KMS-11 (cell line): ENCODE measurements around the gene CPXM1.

ENCODE experiments used
- H2AFZ ChIP-seq: fragments of 200-600 bp; sonication (generic); 2 replicates; pipeline ENCODE4 v1.6.1; 2016; ENCODE audit warnings: antibody characterized with exemption, mixed run types, low read depth
- H3K27ac ChIP-seq: fragments of 200-600 bp; sonication (generic); 2 replicates; pipeline ENCODE4 v1.6.1; 2016; ENCODE audit warnings: mild to moderate bottlenecking, mixed run types
- H3K27me3 ChIP-seq: fragments of 200-600 bp; sonication (generic); 2 replicates; pipeline ENCODE4 v1.6.1; 2017; ENCODE audit warnings: mild to moderate bottlenecking, low read depth, mixed run types, moderate library complexity; ENCODE audit not compliant: insufficient read depth
- H3K36me3 ChIP-seq: fragments of 200-600 bp; sonication (generic); 2 replicates; pipeline ENCODE4 v1.6.1; 2017; ENCODE audit warnings: mild to moderate bottlenecking, mixed run types; ENCODE audit not compliant: insufficient read depth
- H3K4me1 ChIP-seq: fragments of 200-600 bp; sonication (generic); 2 replicates; pipeline ENCODE4 v1.6.1; 2016; ENCODE audit warnings: mild to moderate bottlenecking, low read depth, mixed run types; ENCODE audit not compliant: poor library complexity, severe bottlenecking
- H3K4me2 ChIP-seq: fragments of 200-600 bp; sonication (generic); 2 replicates; pipeline ENCODE4 v1.7.0; 2016; ENCODE audit warnings: mild to moderate bottlenecking, mixed run types
- H3K4me3 ChIP-seq: fragments of 200-600 bp; sonication (generic); IDR thresholded peaks from 2 replicates; pipeline ENCODE4 v1.6.1; 2017; ENCODE audit warnings: low read depth, low read length, mixed read lengths; ENCODE audit not compliant: insufficient read depth
- H3K79me2 ChIP-seq: fragments of 200-600 bp; sonication (generic); 2 replicates; pipeline ENCODE4 v1.6.1; 2016; ENCODE audit warnings: low read depth, mixed run types; ENCODE audit not compliant: insufficient read depth
- H3K9ac ChIP-seq: fragments of 200-600 bp; sonication (generic); 2 replicates; pipeline ENCODE4 v1.6.1; 2016; ENCODE audit warnings: mild to moderate bottlenecking, mixed run types
- H4K20me1 ChIP-seq: fragments of 200-600 bp; sonication (generic); 2 replicates; pipeline ENCODE4 v1.6.1; 2016; ENCODE audit warnings: mild to moderate bottlenecking, mixed run types; ENCODE audit not compliant: insufficient read depth
- CTCF ChIP-seq: fragments of 200-600 bp; sonication (generic); conservative IDR thresholded peaks from 2 replicates; pipeline ENCODE4 v1.6.1; 2017; ENCODE audit warnings: low read depth, mild to moderate bottlenecking, antibody characterized with exemption, low read length, moderate library complexity, mixed read lengths

Gene CPXM1

GRCh38 chr20:2799688-2800520 lies 523 bp downstream of the CPXM1 start:
- no peak for TF ChIP-seq CTCF
- no peak overlapping the region for H3K4me3 ChIP-seq
- H3K9ac ChIP-seq = no peak overlapping the region
- no peaks in the 10 kb centered on the region for H3K27me3 ChIP-seq
- H4K20me1 ChIP-seq = no peaks in the 10 kb centered on the region
- H3K79me2 ChIP-seq = no peaks in the 10 kb centered on the region
- no peak overlapping the region for H3K4me2 ChIP-seq
- no peaks in the 10 kb centered on the region for H3K36me3 ChIP-seq
- H2AFZ ChIP-seq = no peak overlapping the region
- no peaks in the 10 kb centered on the region for H3K4me1 ChIP-seq
- H3K27ac ChIP-seq = no peak overlapping the region

GRCh38 chr20:2799271-2799670 lies 1.2 kb downstream of the CPXM1 start:
- no peaks in the 10 kb centered on the region for H3K4me1 ChIP-seq
- H3K4me2 ChIP-seq = no peak overlapping the region
- no peak overlapping the region for H3K9ac ChIP-seq
- H3K27me3 ChIP-seq = no peaks in the 10 kb centered on the region
- no peak overlapping the region for H3K27ac ChIP-seq
- no peak overlapping the region for H3K4me3 ChIP-seq
- no peak overlapping the region for H2AFZ ChIP-seq
- TF ChIP-seq CTCF = no peak
- no peaks in the 10 kb centered on the region for H3K36me3 ChIP-seq
- no peaks in the 10 kb centered on the region for H4K20me1 ChIP-seq
- no peaks in the 10 kb centered on the region for H3K79me2 ChIP-seq

GRCh38 chr20:2798814-2799213 lies 1.6 kb downstream of the CPXM1 start:
- no peak overlapping the region for H3K4me3 ChIP-seq

GRCh38 chr20:2798095-2798805 lies 2.2 kb downstream of the CPXM1 start:
- Histone ChIP-seq H2AFZ (no peak overlapping the region), H3K4me3 (no peak overlapping the region), H4K20me1 (no peaks in the 10 kb centered on the region), H3K79me2 (no peaks in the 10 kb centered on the region), H3K9ac (no peak overlapping the region), H3K27ac (no peak overlapping the region), H3K36me3 (no peaks in the 10 kb centered on the region), H3K27me3 (no peaks in the 10 kb centered on the region), H3K4me2 (no peak overlapping the region), H3K4me1 (no peaks in the 10 kb centered on the region)
- no peak for TF ChIP-seq CTCF

More at GRCh38 chr20:2798814-2799213, 1.6 kb downstream of the CPXM1 start:
- no peak overlapping the region for H3K9ac ChIP-seq
- H3K79me2 ChIP-seq = no peaks in the 10 kb centered on the region
- TF ChIP-seq CTCF = no peak
- no peaks in the 10 kb centered on the region for H3K4me1 ChIP-seq
- H3K36me3 ChIP-seq = no peaks in the 10 kb centered on the region
- H3K4me2 ChIP-seq = no peak overlapping the region
- H3K27ac ChIP-seq = no peak overlapping the region
- no peak overlapping the region for H2AFZ ChIP-seq
- H4K20me1 ChIP-seq = no peaks in the 10 kb centered on the region
- H3K27me3 ChIP-seq = no peaks in the 10 kb centered on the region
